B cell (primary cell): Measurements from ENCODE around the gene MARCHF10. TPM values are rescaled to one million over a fixed set of nuclear protein-coding genes. Genes with fewer than 3 reads are reported as not detected.

ENCODE experiments used
- ATAC-seq: fragments of 200-7000 bp; cut with Tn5 transposase; one replicate; pipeline ENCODE4 v1.10.0; 2021; ENCODE audit warnings: low read depth, mild to moderate bottlenecking, moderate number of reproducible peaks, moderate library complexity
- CTCF ChIA-PET: fragments of 350-600 bp; sonication (Branson Sonifier 250); formaldehyde crosslinking; loops from one replicate; lab custom pipeline; 2021; ENCODE audit warnings: antibody characterized with exemption, inconsistent platforms; lab: Charles Lee
- POLR2A ChIA-PET: fragments of 350-600 bp; sonication (Branson Sonifier 250); formaldehyde crosslinking; loops from one replicate; lab custom pipeline; 2021; ENCODE audit warnings: antibody characterized with exemption; lab: Charles Lee
- DNase-seq: peaks from one replicate; pipeline ENCODE4 v3.0.0; 2013
- H2AFZ ChIP-seq: 2 replicates; pipeline ENCODE4 v1.6.1; 2012; ENCODE audit warnings: mild to moderate bottlenecking, low read depth, low read length; ENCODE audit not compliant: insufficient read depth, poor library complexity, severe bottlenecking
- H3K27ac ChIP-seq, 2 donors: 1 replicate in 1 of 2; 2 replicates in 1 of 2; pipeline ENCODE4 v1.5.1; 2012 to 2013; ENCODE audit warnings: low read length in 2 of 2, mild to moderate bottlenecking in 2 of 2, moderate library complexity in 1 of 2
- H3K27me3 ChIP-seq, 4 experiments: fragments of 200-600 bp in 1 of 4; sonication (generic) in 1 of 4; replicated peaks in 1 of 4; 1 replicate in 2 of 4; 2 replicates in 2 of 4; pipeline versions ENCODE4 v1.6.1 to v1.7.0; 2013 to 2016; ENCODE audit warnings: low read length in 3 of 4, mild to moderate bottlenecking in 2 of 4, mixed read lengths in 1 of 4, moderate library complexity in 1 of 4; ENCODE audit not compliant: insufficient read depth in 4 of 4, control insufficient read depth in 3 of 4; ENCODE audit errors: control extremely low read depth in 1 of 4
- H3K36me3 ChIP-seq, 2 experiments: replicated peaks in 1 of 2; 1 replicate in 1 of 2; 2 replicates in 1 of 2; pipeline versions ENCODE4 v1.6.1 to v1.7.1; 2013; ENCODE audit warnings: low read length in 1 of 2; ENCODE audit not compliant: insufficient read depth in 2 of 2, control insufficient read depth in 1 of 2; ENCODE audit errors: control extremely low read depth in 1 of 2, extremely low read depth in 1 of 2
- H3K4me1 ChIP-seq, 2 donors: fragments of 200-600 bp in 1 of 2; sonication (generic) in 1 of 2; 1 replicate in 1 of 2; 2 replicates in 1 of 2; pipeline versions ENCODE4 v1.5.1 to v1.6.1; 2013 to 2017; ENCODE audit warnings: low read length in 2 of 2; ENCODE audit not compliant: control insufficient read depth in 2 of 2, insufficient read depth in 2 of 2
- H3K4me2 ChIP-seq: replicated peaks from 2 replicates; pipeline ENCODE3; 2012; ENCODE audit warnings: mild to moderate bottlenecking, low read depth, low read length; ENCODE audit not compliant: poor library complexity, severe bottlenecking
- H3K4me3 ChIP-seq, 5 experiments: fragments of 200-600 bp in 1 of 5; sonication (generic) in 1 of 5; 1 replicate in 3 of 5; 2 replicates in 2 of 5; pipeline versions ENCODE4 v1.5.1 to v1.7.0; 2011 to 2016; ENCODE audit warnings: low read length in 4 of 5, mild to moderate bottlenecking in 4 of 5, low read depth in 2 of 5, control low read depth in 1 of 5, moderate library complexity in 1 of 5; ENCODE audit not compliant: insufficient read depth in 1 of 5; ENCODE audit errors: control extremely low read depth in 1 of 5, extremely low read depth in 1 of 5
- H3K79me2 ChIP-seq: fragments of 200-600 bp; sonication (generic); one replicate; pipeline ENCODE4 v1.6.0; 2016; ENCODE audit warnings: low read length; ENCODE audit not compliant: control insufficient read depth, insufficient read depth
- H3K9ac ChIP-seq: fragments of 200-600 bp; sonication (generic); 2 replicates; pipeline ENCODE4 v1.6.1; 2017; ENCODE audit warnings: mild to moderate bottlenecking, low read length, moderate library complexity
- H3K9me3 ChIP-seq, 3 donors: one replicate each; pipeline versions ENCODE4 v1.6.1 to v1.7.1; 2013; ENCODE audit warnings: low read length in 2 of 3; ENCODE audit not compliant: control insufficient read depth in 2 of 3, insufficient read depth in 1 of 3; ENCODE audit errors: control extremely low read depth in 1 of 3
- H4K20me1 ChIP-seq: 2 replicates; pipeline ENCODE4 v1.6.0; 2012; ENCODE audit warnings: mild to moderate bottlenecking, low read length; ENCODE audit not compliant: insufficient read depth, control insufficient read depth, poor library complexity, severe bottlenecking
- H3K27ac Mint-ChIP-seq: one replicate; pipeline ENCODE4 v1.8.0; 2021; ENCODE audit warnings: mixed read lengths
- H3K27me3 Mint-ChIP-seq: one replicate; pipeline ENCODE4 v1.8.0; 2021; ENCODE audit warnings: mixed read lengths
- H3K4me1 Mint-ChIP-seq: one replicate; pipeline ENCODE4 v1.8.0; 2021; ENCODE audit warnings: mixed read lengths
- H3K4me3 Mint-ChIP-seq: one replicate; pipeline ENCODE4 v1.8.0; 2021; ENCODE audit warnings: mixed read lengths
- H3K9me3 Mint-ChIP-seq: one replicate; pipeline ENCODE4 v1.8.0; 2022; ENCODE audit warnings: mixed read lengths; ENCODE audit not compliant: insufficient read depth
- CTCF ChIP-seq: fragments of 200-600 bp; IDR thresholded peaks from one replicate; pipeline ENCODE4 v1.8.0; 2022; ENCODE audit warnings: antibody characterized with exemption, mild to moderate bottlenecking
- EZH2 ChIP-seq: IDR thresholded peaks from 2 replicates; pipeline ENCODE4 v1.6.1; 2012; ENCODE audit warnings: borderline replicate concordance, low read depth, mild to moderate bottlenecking, moderate library complexity, low read length; ENCODE audit not compliant: insufficient read depth, poor library complexity, severe bottlenecking
- whole genome bisulfite sequencing: methylation state at CpG from one replicate; pipeline ENCODE4 v1.1.5; 2013; ENCODE audit warnings: missing lambda C conversion rate; ENCODE audit not compliant: insufficient coverage; 5-methylcytosine and 5-hydroxymethylcytosine counted together
- intact Hi-C: fragments of 100-400 bp; cut with micrococcal nuclease; formaldehyde crosslinking; loops from one replicate; pipeline ENCODE4 v1.10.0; 2022
- polyA plus RNA-seq: library from polyadenylated mRNA; depleted of rRNA; stranded (reverse); fragments of >200 nt; gene quantifications from 2 replicates; pipeline ENCODE4 v1.2.3, GENCODE V29; 2012
- total RNA-seq, 2 donors: library from RNA; stranded (reverse); fragments of 120-200 nt in 1 of 2; gene quantifications; 1 replicate in 1 of 2; 2 replicates in 1 of 2; pipeline versions ENCODE4 v1.2.3 to v1.2.4, GENCODE V29; 2013 to 2022

Gene MARCHF10
- total and polyA plus RNA-seq, 2 donors (not counting 1 experiment from before 2014, with no cell fraction given) = 0.24 TPM; not detected in 1

GRCh38 chr17:62753562-62753961 lies 54.6 kb downstream of the MARCHF10 start:
- peaks cover 2% of the 10 kb centered on the region for H3K27me3 Mint-ChIP-seq
- Histone ChIP-seq H2AFZ (no peak overlapping the region), H3K4me2 (no peak overlapping the region), H3K9ac (no peak overlapping the region), H3K9me3 (no peaks in the 10 kb centered on the region), H3K36me3 (no peaks in the 10 kb centered on the region), H4K20me1 (no peaks in the 10 kb centered on the region), H3K4me1 (no peaks in the 10 kb centered on the region), H3K4me3 (no peak overlapping the region), H3K27ac (no peak overlapping the region), H3K79me2 (no peaks in the 10 kb centered on the region), H3K27me3 (no peaks in the 10 kb centered on the region)
- H3K9me3 Mint-ChIP-seq = no peaks in the 10 kb centered on the region
- TF ChIP-seq EZH2 (no peak), CTCF (no peak)
- intact Hi-C loops = no loop called here
- H3K27ac Mint-ChIP-seq = no peak overlapping the region
- ATAC-seq (no peak), DNase-seq (no peak)
- 95% methylated on average over 7 of the region's 7 CpGs for WGBS
- H3K4me1 Mint-ChIP-seq = no peaks in the 10 kb centered on the region
- ChIA-PET POLR2A (no interaction called here), CTCF (no interaction called here)
- H3K4me3 Mint-ChIP-seq = no peak overlapping the region

- 86% methylated on average over 12 of the region's 12 CpGs for WGBS
- Histone ChIP-seq H3K27me3 (no peaks in the 10 kb centered on the region), H3K4me2 (no peak overlapping the region), H3K9me3 (no peaks in the 10 kb centered on the region), H4K20me1 (no peaks in the 10 kb centered on the region), H3K4me3 (no peak overlapping the region), H3K79me2 (no peaks in the 10 kb centered on the region), H3K27ac (no peak overlapping the region), H3K9ac (no peak overlapping the region), H3K4me1 (no peaks in the 10 kb centered on the region), H2AFZ (no peak overlapping the region), H3K36me3 (no peaks in the 10 kb centered on the region)
- no peak for TF ChIP-seq EZH2
- TF ChIP-seq CTCF = no peak
- DNase-seq = no peak
- no peaks in the 10 kb centered on the region for H3K4me1 Mint-ChIP-seq
- CTCF ChIA-PET = no interaction called here
- no peaks in the 10 kb centered on the region for H3K9me3 Mint-ChIP-seq
- no peak for ATAC-seq
- peaks cover 1% of the 10 kb centered on the region for H3K27me3 Mint-ChIP-seq
- intact Hi-C loops = no loop called here
- no peak overlapping the region for H3K27ac Mint-ChIP-seq
- POLR2A ChIA-PET = no interaction called here
- H3K4me3 Mint-ChIP-seq = no peak overlapping the region
Observed at GRCh38 chr17:62751060-62751691, 56.9 kb downstream of the MARCHF10 start.
